SK-N-MC (cell line): Measurements from ENCODE around the gene COL4A3.

Experiments used
- EZH2 ChIP-seq: fragments of 200-600 bp; sonication (generic); IDR thresholded peaks from one replicate; pipeline ENCODE4 v1.6.1; 2017; ENCODE audit warnings: antibody characterized with exemption
- FOXP2 ChIP-seq: optimal IDR thresholded peaks from 2 replicates; pipeline ENCODE3; 2011; ENCODE audit warnings: mild to moderate bottlenecking, moderate library complexity; ENCODE audit not compliant: insufficient read depth; ENCODE audit errors: extremely low read length, control extremely low read depth
- POLR2AphosphoS5 ChIP-seq: IDR thresholded peaks from 2 replicates; pipeline ENCODE4 v1.6.1; 2012; ENCODE audit warnings: mild to moderate bottlenecking, low read depth, low read length, borderline replicate concordance

GRCh38 chr2:227313310-227313709 is 148.9 kb downstream of the COL4A3 start:
- TF ChIP-seq EZH2 (no peak), POLR2AphosphoS5 (no peak), FOXP2 (no peak)
